Large intestine (tissue), 12 donors: ENCODE measurements around the gene ZFP91. TPM values are rescaled to one million over a fixed set of nuclear protein-coding genes. Genes with fewer than 3 reads are reported as not detected.

Source experiments
- DNase-seq, 2 donors: peaks; one replicate each; pipeline versions ENCODE4 v3.0.0 to v3.0.0-alpha.2; 2013
- H3K27ac ChIP-seq: one replicate; pipeline ENCODE4 v1.5.1; 2013; ENCODE audit warnings: low read length
- H3K27me3 ChIP-seq: 2 replicates; pipeline ENCODE4 v1.6.1; 2013; ENCODE audit warnings: low read length; ENCODE audit not compliant: control insufficient read depth, insufficient read depth
- H3K36me3 ChIP-seq: 2 replicates; pipeline ENCODE4 v1.6.1; 2013; ENCODE audit warnings: low read length; ENCODE audit not compliant: control insufficient read depth, insufficient read depth
- H3K4me1 ChIP-seq: one replicate; pipeline ENCODE4 v1.6.1; 2013; ENCODE audit warnings: low read length; ENCODE audit not compliant: control insufficient read depth, insufficient read depth
- H3K4me3 ChIP-seq: one replicate; pipeline ENCODE4 v1.5.1; 2013; ENCODE audit warnings: low read length
- H3K9me3 ChIP-seq: one replicate; pipeline ENCODE4 v1.6.1; 2013; ENCODE audit warnings: mild to moderate bottlenecking, low read depth, low read length, moderate library complexity; ENCODE audit not compliant: control insufficient read depth
- WGBS: methylation state at CpG from one replicate; pipeline ENCODE4 v1.1.5; 2013; ENCODE audit warnings: low lambda C conversion rate; ENCODE audit not compliant: insufficient coverage; 5-methylcytosine and 5-hydroxymethylcytosine counted together
- long read RNA-seq, 11 donors: transcript quantifications; one replicate each; lab custom pipeline, GENCODE V29; 2026
- polyA plus RNA-seq: library from polyadenylated mRNA; unstranded; fragments of 120-200 nt; gene quantifications from one replicate; pipeline ENCODE4 v1.2.1, GENCODE V29; 2013

Gene ZFP91
- polyA plus RNA-seq: 51.5 TPM
- long read RNA-seq, donor 1, full-length matches to known transcripts: 4 of 12 reads
- long read RNA-seq, donor 1, partial matches to known transcripts: 8 of 12 reads
- long read RNA-seq, donor 1, other reads (novel, unspliced or antisense): 0 of 12 reads
- long read RNA-seq, donor 2, full-length matches to known transcripts: 5 of 5 reads
- long read RNA-seq, donor 2, partial matches to known transcripts: 0 of 5 reads
- long read RNA-seq, donor 2, other reads (novel, unspliced or antisense): 0 of 5 reads
- long read RNA-seq, donor 3: 0 reads
- long read RNA-seq, donor 4: 0 reads
- long read RNA-seq, donor 5, full-length matches to known transcripts: 2 of 2 reads
- long read RNA-seq, donor 5, partial matches to known transcripts: 0 of 2 reads
- long read RNA-seq, donor 5, other reads (novel, unspliced or antisense): 0 of 2 reads
- long read RNA-seq, donor 6, full-length matches to known transcripts: 2 of 2 reads
- long read RNA-seq, donor 6, partial matches to known transcripts: 0 of 2 reads
- long read RNA-seq, donor 6, other reads (novel, unspliced or antisense): 0 of 2 reads
- long read RNA-seq, donor 7, full-length matches to known transcripts: 1 of 1 reads
- long read RNA-seq, donor 7, partial matches to known transcripts: 0 of 1 reads
- long read RNA-seq, donor 7, other reads (novel, unspliced or antisense): 0 of 1 reads
- long read RNA-seq, donor 8, full-length matches to known transcripts: 2 of 16 reads
- long read RNA-seq, donor 8, partial matches to known transcripts: 14 of 16 reads
- long read RNA-seq, donor 8, other reads (novel, unspliced or antisense): 0 of 16 reads
- long read RNA-seq, donor 9, full-length matches to known transcripts: 6 of 68 reads
- long read RNA-seq, donor 9, partial matches to known transcripts: 62 of 68 reads
- long read RNA-seq, donor 9, other reads (novel, unspliced or antisense): 0 of 68 reads
- long read RNA-seq, donor 10, full-length matches to known transcripts: 5 of 77 reads
- long read RNA-seq, donor 10, partial matches to known transcripts: 72 of 77 reads
- long read RNA-seq, donor 10, other reads (novel, unspliced or antisense): 0 of 77 reads
- long read RNA-seq, donor 11, full-length matches to known transcripts: 2 of 47 reads
- long read RNA-seq, donor 11, partial matches to known transcripts: 45 of 47 reads
- long read RNA-seq, donor 11, other reads (novel, unspliced or antisense): 0 of 47 reads

GRCh38 chr11:58578635-58579191 lies at the start of gene ZFP91:
Gene ZFP91 (plus strand): TSS chr11:58579063. CDS start chr11:58579282, 219 bp downstream.
- H3K4me3 ChIP-seq: peak within 1 kb of the TSS; percentile 98
- peak; percentile 98 to 99 for DNase-seq
- H3K4me1 ChIP-seq: peaks cover 14% of the 10 kb centered on the region
- no peaks in the 10 kb centered on the region for H3K27me3 ChIP-seq
- no CpG with 5 or more reads among the region's 51 CpGs for WGBS
- H3K36me3 ChIP-seq: no peaks in the 10 kb centered on the region
- H3K9me3 ChIP-seq: no peaks in the 10 kb centered on the region
- peak within 1 kb of the TSS; percentile 98 for H3K27ac ChIP-seq

GRCh38 chr11:58530236-58530635 lies 48.6 kb upstream of the ZFP91 start:
- no peak for DNase-seq
- Histone ChIP-seq H3K36me3 (peaks cover 14% of the 10 kb centered on the region), H3K4me3 (no peak overlapping the region), H3K9me3 (peaks cover 7% of the 10 kb centered on the region), H3K27me3 (no peaks in the 10 kb centered on the region), H3K27ac (no peak overlapping the region), H3K4me1 (no peaks in the 10 kb centered on the region)
- WGBS: no CpG with 5 or more reads among the region's 3 CpGs

GRCh38 chr11:58531865-58532341 lies 47.0 kb upstream of the ZFP91 start:
- H3K36me3 ChIP-seq: peaks cover 14% of the 10 kb centered on the region
- H3K4me1 ChIP-seq: no peaks in the 10 kb centered on the region
- no peak overlapping the region for H3K4me3 ChIP-seq
- no peak for DNase-seq
- H3K27me3 ChIP-seq: no peaks in the 10 kb centered on the region
- WGBS: no CpG with 5 or more reads among the region's 25 CpGs
- H3K27ac ChIP-seq: no peak overlapping the region
- peaks cover 7% of the 10 kb centered on the region for H3K9me3 ChIP-seq

- Histone ChIP-seq H3K36me3 (peaks cover 39% of the 10 kb centered on the region), H3K27me3 (no peaks in the 10 kb centered on the region), H3K27ac (no peak overlapping the region), H3K9me3 (no peaks in the 10 kb centered on the region), H3K4me1 (no peaks in the 10 kb centered on the region), H3K4me3 (no peak overlapping the region)
- no peak for DNase-seq
- no CpG with 5 or more reads among the region's 1 CpG for WGBS
These were observed 32.0 kb upstream of the ZFP91 start for GRCh38 chr11:58546841-58547240.

- Histone ChIP-seq H3K9me3 (no peaks in the 10 kb centered on the region), H3K4me3 (no peak overlapping the region), H3K27ac (no peak overlapping the region), H3K36me3 (peaks cover 56% of the 10 kb centered on the region), H3K4me1 (no peaks in the 10 kb centered on the region), H3K27me3 (no peaks in the 10 kb centered on the region)
- no peak for DNase-seq
- no CpG with 5 or more reads among the region's 7 CpGs for WGBS
These were observed 29.2 kb upstream of the ZFP91 start for GRCh38 chr11:58549644-58550043.

- Histone ChIP-seq H3K4me3 (no peak overlapping the region), H3K36me3 (no peaks in the 10 kb centered on the region), H3K27ac (peak overlapping the region; percentile 97), H3K9me3 (no peaks in the 10 kb centered on the region), H3K4me1 (peaks cover 36% of the 10 kb centered on the region), H3K27me3 (no peaks in the 10 kb centered on the region)
- no peak for DNase-seq
- WGBS: 20% methylated on average over 1 of the region's 2 CpGs
These were observed 18.0 kb upstream of the ZFP91 start for GRCh38 chr11:58560842-58561241.

- peak overlapping the region; percentile 9 for H3K4me3 ChIP-seq
- peak; percentile 56 to 83 for DNase-seq
- H3K9me3 ChIP-seq: no peaks in the 10 kb centered on the region
- peak overlapping the region; percentile 97 for H3K27ac ChIP-seq
- H3K36me3 ChIP-seq: no peaks in the 10 kb centered on the region
- no CpG with 5 or more reads among the region's 2 CpGs for WGBS
- no peaks in the 10 kb centered on the region for H3K27me3 ChIP-seq
- H3K4me1 ChIP-seq: peaks cover 36% of the 10 kb centered on the region
These were observed 17.3 kb upstream of the ZFP91 start for GRCh38 chr11:58561394-58562098.

GRCh38 chr11:58562375-58562800 lies 16.5 kb upstream of the ZFP91 start:
- no peak overlapping the region for H3K4me3 ChIP-seq
- no peaks in the 10 kb centered on the region for H3K27me3 ChIP-seq
- no peaks in the 10 kb centered on the region for H3K36me3 ChIP-seq
- H3K4me1 ChIP-seq: peaks cover 36% of the 10 kb centered on the region
- peak; percentile 57 to 89 for DNase-seq
- no peaks in the 10 kb centered on the region for H3K9me3 ChIP-seq
- H3K27ac ChIP-seq: peak overlapping the region; percentile 97

GRCh38 chr11:58564231-58564630 lies 14.6 kb upstream of the ZFP91 start:
- peaks cover 36% of the 10 kb centered on the region for H3K4me1 ChIP-seq
- peaks cover under 1% of the 10 kb centered on the region for H3K36me3 ChIP-seq
- H3K4me3 ChIP-seq: no peak overlapping the region
- no peak for DNase-seq
- H3K27ac ChIP-seq: peak overlapping the region; percentile 97
- no peaks in the 10 kb centered on the region for H3K27me3 ChIP-seq
- no peaks in the 10 kb centered on the region for H3K9me3 ChIP-seq
